Peyer's patch (tissue), 4 donors: ENCODE measurements around the gene HERPUD1. TPM values are rescaled to one million over a fixed set of nuclear protein-coding genes. Genes with fewer than 3 reads are reported as not detected.
"Not testable (repeated sequence)": the region's sequence is repeated elsewhere in the genome, so short reads cannot be mapped to it uniquely, and the experiment has no call there.

ENCODE experiments used
- DNase-seq, 3 donors: peaks; one replicate each; pipeline ENCODE4 v3.0.0-alpha.2; 2017 to 2019
- H3K27ac ChIP-seq, 4 donors: fragments of 200-600 bp; sonication (generic); one replicate each; pipeline ENCODE4 v1.5.1; 2016 to 2019
- H3K27me3 ChIP-seq, 2 donors: fragments of 200-600 bp; sonication (generic); one replicate each; pipeline ENCODE4 v1.5.1; 2019
- H3K36me3 ChIP-seq, 3 donors: fragments of 200-600 bp; sonication (generic); one replicate each; pipeline ENCODE4 v1.5.1; 2016 to 2019
- H3K4me1 ChIP-seq, 4 donors: fragments of 200-600 bp; sonication (generic); one replicate each; pipeline ENCODE4 v1.5.1; 2016 to 2019
- H3K4me3 ChIP-seq, 4 donors: fragments of 200-600 bp; sonication (generic); 1 replicate in 3 of 4; 2 replicates in 1 of 4; pipeline ENCODE4 v1.5.1; 2016 to 2019; ENCODE audit warnings: mild to moderate bottlenecking in 1 of 4
- H3K9me3 ChIP-seq, 4 donors: fragments of 200-600 bp; sonication (generic); one replicate each; pipeline ENCODE4 v1.5.1; 2016 to 2019; ENCODE audit warnings: mild to moderate bottlenecking in 1 of 4
- CTCF ChIP-seq, 6 experiments: fragments of 450-650 bp in 4 of 6; fragments of 200-600 bp in 2 of 6; sonication (generic) in 1 of 6; IDR thresholded peaks; one replicate each; pipeline ENCODE4 v1.5.1; 2017 to 2019; ENCODE audit warnings: antibody characterized with exemption in 6 of 6, mild to moderate bottlenecking in 3 of 6, moderate library complexity in 1 of 6
- POLR2A ChIP-seq, 2 donors: fragments of 450-650 bp; IDR thresholded peaks; one replicate each; pipeline ENCODE4 v1.5.1; 2017; ENCODE audit warnings: antibody characterized with exemption in 2 of 2, mild to moderate bottlenecking in 2 of 2, moderate library complexity in 2 of 2
- total RNA-seq, 4 donors: library from RNA; depleted of rRNA; stranded (reverse); fragments of >200 nt; gene quantifications; one replicate each; pipeline ENCODE4 v1.1.0, GENCODE V29; 2016

HERPUD1 gene, protein sequence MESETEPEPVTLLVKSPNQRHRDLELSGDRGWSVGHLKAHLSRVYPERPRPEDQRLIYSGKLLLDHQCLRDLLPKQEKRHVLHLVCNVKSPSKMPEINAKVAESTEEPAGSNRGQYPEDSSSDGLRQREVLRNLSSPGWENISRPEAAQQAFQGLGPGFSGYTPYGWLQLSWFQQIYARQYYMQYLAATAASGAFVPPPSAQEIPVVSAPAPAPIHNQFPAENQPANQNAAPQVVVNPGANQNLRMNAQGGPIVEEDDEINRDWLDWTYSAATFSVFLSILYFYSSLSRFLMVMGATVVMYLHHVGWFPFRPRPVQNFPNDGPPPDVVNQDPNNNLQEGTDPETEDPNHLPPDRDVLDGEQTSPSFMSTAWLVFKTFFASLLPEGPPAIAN
- total RNA-seq: 100 to 1,000 TPM in 3 of 4 donors, 10 to 100 TPM in 1; 86.0 to 143 (median 108) TPM

GRCh38 chr16:56931892-56932720 lies at the start of gene HERPUD1:
Gene HERPUD1, plus strand, starts transcription at chr16:56932142. Its CDS starts 103 bp downstream, at chr16:56932245.
- Histone ChIP-seq H3K9me3 (no peaks in the 10 kb centered on the region), H3K4me1 (peaks cover 0 to 25% (median 7%) of the 10 kb centered on the region in 4 donors), H3K27me3 (no peaks in the 10 kb centered on the region), H3K27ac (peak within 1 kb of the TSS; percentile 99 to 100 (median 99)), H3K4me3 (peak within 1 kb of the TSS; percentile 80 to 99 (median 89)), H3K36me3 (peaks cover 0 to 24% (median 0%) of the 10 kb centered on the region in 3 donors)
- TF ChIP-seq CTCF (IDR thresholded peaks at IDR 0.05) (peak in 2 of 6 experiments; percentile 22 to 33), POLR2A (IDR thresholded peaks at IDR 0.05) (peak; percentile 95)
- peak; percentile 98 to 100 (median 99) for DNase-seq

DNA sequence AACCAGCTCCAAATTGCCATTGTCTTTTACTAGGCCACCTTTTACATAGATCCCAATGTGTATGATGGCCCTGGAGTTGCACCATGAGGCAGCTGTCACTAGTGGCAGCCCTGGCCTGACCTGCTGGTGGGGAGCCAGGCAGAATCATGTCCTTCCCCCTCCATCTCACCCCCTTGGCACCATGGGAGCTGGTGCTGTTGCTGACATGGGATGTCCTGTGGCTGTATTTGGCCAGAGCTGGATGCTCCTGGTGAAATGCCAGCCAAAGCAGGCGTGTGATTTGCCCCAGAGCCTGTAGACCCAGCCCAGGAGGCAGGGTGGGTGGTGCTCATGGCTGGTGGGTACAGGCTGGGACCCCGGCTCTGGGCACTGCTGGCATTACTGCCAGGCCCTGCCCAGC lies 48.4 kb upstream of the HERPUD1 start:
- H3K27me3 ChIP-seq: no peaks in the 10 kb centered on the region
- H3K4me1 ChIP-seq: peaks cover 0 to 3% (median 0%) of the 10 kb centered on the region in 4 donors
- no peak overlapping the region for H3K4me3 ChIP-seq
- TF ChIP-seq CTCF (IDR thresholded peaks at IDR 0.05) (no peak), POLR2A (IDR thresholded peaks at IDR 0.05) (no peak)
- H3K27ac ChIP-seq: no peak overlapping the region
- no peak for DNase-seq
- no peaks in the 10 kb centered on the region for H3K36me3 ChIP-seq
- no peaks in the 10 kb centered on the region for H3K9me3 ChIP-seq

GRCh38 chr16:56884026-56884582 lies 47.8 kb upstream of the HERPUD1 start:
- DNase-seq: no peak
- H3K27me3 ChIP-seq: no peaks in the 10 kb centered on the region
- no peak overlapping the region for H3K27ac ChIP-seq
- no peaks in the 10 kb centered on the region for H3K9me3 ChIP-seq
- H3K4me1 ChIP-seq: peaks cover 0 to 7% (median 0%) of the 10 kb centered on the region in 4 donors
- no peaks in the 10 kb centered on the region for H3K36me3 ChIP-seq
- TF ChIP-seq POLR2A (IDR thresholded peaks at IDR 0.05) (no peak), CTCF (IDR thresholded peaks at IDR 0.05) (no peak)
- H3K4me3 ChIP-seq: no peak overlapping the region

DNA sequence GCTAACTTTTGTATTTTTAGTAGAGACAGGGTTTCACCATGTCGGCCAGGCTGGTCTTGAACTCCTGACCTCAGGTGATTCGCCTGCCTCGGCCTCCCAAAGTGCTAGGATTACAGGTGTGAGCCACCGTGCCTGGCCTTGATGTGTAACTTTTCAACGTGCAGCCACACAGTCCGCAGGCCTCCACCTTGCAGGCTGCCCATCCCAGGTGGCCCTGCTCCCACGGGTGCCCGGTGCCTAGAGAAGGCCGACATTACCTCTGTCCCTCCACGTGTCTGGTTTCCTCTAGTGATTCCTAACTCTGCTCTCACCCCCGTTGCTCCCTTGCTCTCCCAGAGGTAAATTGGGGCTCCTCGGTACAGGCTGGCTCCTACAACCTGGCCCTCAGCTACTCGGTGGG lies 47.0 kb upstream of the HERPUD1 start:
- not testable (repeated sequence) for H3K36me3 ChIP-seq, H3K27ac ChIP-seq, H3K27me3 ChIP-seq, H3K4me3 ChIP-seq, DNase-seq, H3K9me3 ChIP-seq, H3K4me1 ChIP-seq

DNA sequence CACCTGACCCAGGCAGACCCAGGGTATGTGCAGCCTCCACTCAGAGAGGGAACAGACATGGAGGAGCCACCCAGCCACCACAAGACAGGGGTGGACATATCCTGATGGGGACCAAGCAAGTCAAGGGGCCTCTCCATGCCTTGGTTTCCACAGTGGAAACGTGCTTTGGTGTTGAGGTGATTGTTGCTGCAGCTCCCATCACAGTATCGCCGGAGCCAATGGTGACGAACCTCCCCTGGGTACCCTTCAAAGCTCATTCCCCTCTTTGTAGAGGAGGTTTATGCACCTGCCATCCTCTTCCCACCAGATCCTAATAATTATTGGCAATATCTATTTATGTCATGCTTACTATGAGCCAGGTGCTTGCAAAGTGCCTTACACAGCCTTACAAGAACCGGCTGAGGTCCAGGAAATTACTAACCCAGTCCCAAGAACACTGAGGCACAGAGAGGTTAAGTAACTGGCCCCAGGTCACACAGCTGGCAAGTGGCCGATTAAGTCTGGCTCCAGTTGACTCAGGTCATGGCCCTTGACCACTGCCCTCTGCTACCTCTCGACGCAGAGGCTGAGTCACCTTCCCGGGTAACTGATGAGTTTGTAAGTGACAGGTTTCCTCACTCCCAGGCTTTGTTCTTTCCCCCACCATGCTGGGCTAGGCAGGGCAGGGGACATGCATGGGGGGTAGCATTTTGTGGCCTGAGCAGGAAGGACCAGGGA lies 46.3 kb upstream of the HERPUD1 start:
- Histone ChIP-seq H3K9me3 (no peaks in the 10 kb centered on the region), H3K27me3 (no peaks in the 10 kb centered on the region), H3K4me3 (no peak overlapping the region), H3K27ac (no peak overlapping the region), H3K36me3 (no peaks in the 10 kb centered on the region), H3K4me1 (peaks cover 0 to 10% (median 0%) of the 10 kb centered on the region in 4 donors)
- TF ChIP-seq CTCF (IDR thresholded peaks at IDR 0.05) (no peak), POLR2A (IDR thresholded peaks at IDR 0.05) (no peak)
- DNase-seq: no peak
